ENCODE measurements around the gene BAZ1A.

GRCh38 chr14:34913619-34914018 lies 38.5 kb upstream of the BAZ1A start:
- TF ChIP-seq POLR2A (IDR thresholded peaks at IDR 0.05; ENCODE audit: control extremely low read depth in 1 of 2, low read depth in 2 of 2, low read length in 2 of 2), result no peak
- TF ChIP-seq CTCF (IDR thresholded peaks at IDR 0.05; ENCODE audit: control extremely low read depth in 1 of 3, insufficient read depth in 1 of 3, low read depth in 1 of 3, low read length in 3 of 3), result no peak
- TF ChIP-seq NRF1 (IDR thresholded peaks at IDR 0.05; ENCODE audit: low read depth, low read length), result no peak
- TF ChIP-seq, protein P1, sequence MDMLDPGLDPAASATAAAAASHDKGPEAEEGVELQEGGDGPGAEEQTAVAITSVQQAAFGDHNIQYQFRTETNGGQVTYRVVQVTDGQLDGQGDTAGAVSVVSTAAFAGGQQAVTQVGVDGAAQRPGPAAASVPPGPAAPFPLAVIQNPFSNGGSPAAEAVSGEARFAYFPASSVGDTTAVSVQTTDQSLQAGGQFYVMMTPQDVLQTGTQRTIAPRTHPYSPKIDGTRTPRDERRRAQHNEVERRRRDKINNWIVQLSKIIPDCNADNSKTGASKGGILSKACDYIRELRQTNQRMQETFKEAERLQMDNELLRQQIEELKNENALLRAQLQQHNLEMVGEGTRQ (IDR thresholded peaks at IDR 0.05; ENCODE audit: low read length), result no peak
- TF ChIP-seq CHD2 (IDR thresholded peaks at IDR 0.05; ENCODE audit: low read length), result no peak
- TF ChIP-seq GABPA (IDR thresholded peaks at IDR 0.05; ENCODE audit: borderline replicate concordance, insufficient read depth, low read length), result no peak
- TF ChIP-seq ZNF274 (IDR thresholded peaks at IDR 0.05; ENCODE audit: borderline replicate concordance, extremely low read depth, low read length), result no peak
- no peak for TF ChIP-seq KDM1A (IDR thresholded peaks at IDR 0.05; ENCODE audit: borderline replicate concordance, low read length)
